PC-3 (cell line): ENCODE data around the gene ILDR1.

Experiments used
- CTCF ChIP-seq: fragments of 300-600 bp; sonication (generic); conservative IDR thresholded peaks from 2 replicates; pipeline ENCODE4 v1.5.1; 2017; ENCODE audit warnings: antibody characterized with exemption, low read depth, mild to moderate bottlenecking, low read length
- EZH2 ChIP-seq: fragments of 300-600 bp; sonication (generic); IDR thresholded peaks from one replicate; pipeline ENCODE4 v1.6.1; 2017; ENCODE audit warnings: antibody characterized with exemption, mild to moderate bottlenecking, low read length; ENCODE audit not compliant: unreplicated experiment
- EZH2phosphoT487 ChIP-seq: fragments of 300-600 bp; sonication (generic); IDR thresholded peaks from 2 replicates; pipeline ENCODE4 v1.6.1; 2018; ENCODE audit warnings: mild to moderate bottlenecking, antibody characterized with exemption, low read length, borderline replicate concordance

DNA sequence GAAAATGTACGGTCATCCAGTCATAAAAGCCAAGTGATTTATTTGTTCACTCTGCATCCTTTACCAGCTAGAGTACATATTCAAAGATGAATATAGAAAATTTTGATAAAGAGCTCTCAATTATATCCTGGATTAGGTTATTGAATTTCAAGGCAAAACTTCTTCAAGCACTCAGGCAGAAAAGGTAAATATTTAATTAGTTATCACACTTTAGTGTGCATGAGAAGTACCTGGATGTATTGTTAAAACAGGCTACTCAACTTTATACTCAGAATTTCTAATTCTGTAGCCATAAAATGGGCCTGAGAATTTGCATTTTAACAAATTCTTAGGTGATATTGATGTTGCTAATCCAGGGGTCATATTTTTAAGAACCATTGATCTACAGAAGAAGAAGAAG lies 45.3 kb downstream of the ILDR1 start:
- TF ChIP-seq CTCF (no peak), EZH2 (no peak), EZH2phosphoT487 (no peak)
